HEK293 (cell line): ENCODE measurements around the gene ADIPOR2.

Experiments used
- CTCF ChIA-PET: fragments of 350-600 bp; formaldehyde crosslinking; extraction: SDS; loops from one replicate; lab custom pipeline; 2021; ENCODE audit warnings: antibody characterized with exemption; lab: Yijun Ruan, JAX
- POLR2A ChIA-PET: fragments of 300-600 bp; formaldehyde crosslinking; extraction: SDS; loops from one replicate; lab custom pipeline; 2020; ENCODE audit warnings: antibody characterized with exemption, inconsistent platforms; lab: Yijun Ruan, JAX
- H3K27ac ChIP-seq: fragments of 200-500 bp; sonication (Bioruptor generic); 2 replicates; pipeline ENCODE4 v1.5.1; 2014; ENCODE audit warnings: low read depth, low read length, control low read depth, inconsistent platforms; ENCODE audit errors: extremely low read depth
- H3K36me3 ChIP-seq, 2 experiments: fragments of 200-500 bp in 1 of 2; sonication (Bioruptor generic) in 1 of 2; 1 replicate in 1 of 2; 2 replicates in 1 of 2; pipeline ENCODE4 v1.5.1; 2014 to 2017; ENCODE audit warnings: inconsistent platforms in 2 of 2, low read length in 2 of 2; ENCODE audit not compliant: control insufficient read depth in 2 of 2, insufficient read depth in 1 of 2
- H3K4me1 ChIP-seq: fragments of 200-500 bp; sonication (Bioruptor generic); 2 replicates; pipeline ENCODE4 v1.5.1; 2014; ENCODE audit warnings: mild to moderate bottlenecking, low read length, inconsistent platforms; ENCODE audit not compliant: control insufficient read depth, insufficient read depth
- H3K4me3 ChIP-seq: 2 replicates; pipeline ENCODE4 v1.5.1; 2011; ENCODE audit warnings: low read depth, mild to moderate bottlenecking, control low read depth, low read length, moderate library complexity
- H3K9me3 ChIP-seq: fragments of 200-500 bp; sonication (Bioruptor generic); 2 replicates; pipeline ENCODE4 v1.5.1; 2014; ENCODE audit warnings: low read depth, low read length, inconsistent platforms; ENCODE audit not compliant: control insufficient read depth, insufficient read depth
- KLF9 ChIP-seq: fragments of 450-650 bp; formaldehyde crosslinking; IDR thresholded peaks from 2 replicates; pipeline ENCODE4 v1.5.1; 2016; ENCODE audit warnings: missing biosample characterization, missing genetic modification characterization, low read depth
- MYNN ChIP-seq: fragments of 450-650 bp; formaldehyde crosslinking; IDR thresholded peaks from 2 replicates; pipeline ENCODE4 v1.5.1; 2016; ENCODE audit warnings: missing biosample characterization, missing genetic modification characterization, borderline replicate concordance
- MZF1 ChIP-seq: fragments of 450-650 bp; formaldehyde crosslinking; IDR thresholded peaks from 2 replicates; pipeline ENCODE4 v1.5.1; 2017; ENCODE audit warnings: missing biosample characterization, missing genetic modification characterization, borderline replicate concordance
- ZBTB17 ChIP-seq: fragments of 450-650 bp; formaldehyde crosslinking; IDR thresholded peaks from 2 replicates; pipeline ENCODE4 v1.5.1; 2016; ENCODE audit warnings: missing biosample characterization, missing genetic modification characterization
- ZBTB21 ChIP-seq: fragments of 450-650 bp; formaldehyde crosslinking; IDR thresholded peaks from 2 replicates; pipeline ENCODE4 v1.5.1; 2017; ENCODE audit warnings: missing biosample characterization, missing genetic modification characterization
- ZFP69B ChIP-seq: fragments of 450-650 bp; formaldehyde crosslinking; IDR thresholded peaks from 2 replicates; pipeline ENCODE4 v1.5.1; 2016; ENCODE audit warnings: missing biosample characterization, missing genetic modification characterization
- ZNF132 ChIP-seq: fragments of 450-650 bp; formaldehyde crosslinking; IDR thresholded peaks from 2 replicates; pipeline ENCODE4 v1.5.1; 2017; ENCODE audit warnings: missing biosample characterization, missing genetic modification characterization, borderline replicate concordance
- ZNF138 ChIP-seq: fragments of 450-650 bp; formaldehyde crosslinking; IDR thresholded peaks from 2 replicates; pipeline ENCODE4 v1.5.1; 2016; ENCODE audit warnings: missing biosample characterization, missing genetic modification characterization, borderline replicate concordance
- ZNF19 ChIP-seq: fragments of 450-650 bp; formaldehyde crosslinking; IDR thresholded peaks from 2 replicates; pipeline ENCODE4; 2016; ENCODE audit warnings: missing biosample characterization, missing genetic modification characterization, low read depth
- ZNF211 ChIP-seq: fragments of 450-650 bp; formaldehyde crosslinking; IDR thresholded peaks from 2 replicates; pipeline ENCODE4 v1.5.1; 2016; ENCODE audit warnings: low read depth, missing biosample characterization, missing genetic modification characterization
- ZNF292 ChIP-seq: fragments of 450-650 bp; formaldehyde crosslinking; IDR thresholded peaks from 2 replicates; pipeline ENCODE4 v1.5.1; 2016; ENCODE audit warnings: low read depth, missing biosample characterization, missing genetic modification characterization, borderline replicate concordance
- ZNF354C ChIP-seq: fragments of 450-650 bp; formaldehyde crosslinking; IDR thresholded peaks from 2 replicates; pipeline ENCODE4 v1.5.1; 2016; ENCODE audit warnings: missing biosample characterization, missing genetic modification characterization, low read depth, borderline replicate concordance
- ZNF501 ChIP-seq: fragments of 450-650 bp; formaldehyde crosslinking; IDR thresholded peaks from 2 replicates; pipeline ENCODE4 v1.5.1; 2016; ENCODE audit warnings: missing biosample characterization, missing genetic modification characterization
- ZNF510 ChIP-seq: fragments of 450-650 bp; formaldehyde crosslinking; IDR thresholded peaks from 2 replicates; pipeline ENCODE4 v1.5.1; 2018; ENCODE audit warnings: mild to moderate bottlenecking, missing genetic modification characterization, missing biosample characterization; ENCODE audit not compliant: insufficient replicate concordance
- ZNF555 ChIP-seq: fragments of 450-650 bp; formaldehyde crosslinking; conservative IDR thresholded peaks from 2 replicates; pipeline ENCODE4 v1.5.1; 2017; ENCODE audit warnings: missing biosample characterization, mild to moderate bottlenecking, missing genetic modification characterization, inconsistent platforms
- ZNF561 ChIP-seq: fragments of 450-650 bp; IDR thresholded peaks from 2 replicates; pipeline ENCODE4 v1.5.1; 2018; ENCODE audit warnings: missing biosample characterization, missing genetic modification characterization, borderline replicate concordance
- ZNF571 ChIP-seq: fragments of 450-650 bp; formaldehyde crosslinking; IDR thresholded peaks from 2 replicates; pipeline ENCODE4 v1.5.0; 2017; ENCODE audit warnings: missing biosample characterization, missing genetic modification characterization
- ZNF610 ChIP-seq: fragments of 450-650 bp; formaldehyde crosslinking; IDR thresholded peaks from 2 replicates; pipeline ENCODE4 v1.5.1; 2016; ENCODE audit warnings: missing biosample characterization, missing genetic modification characterization, borderline replicate concordance
- ZNF843 ChIP-seq: fragments of 450-650 bp; formaldehyde crosslinking; IDR thresholded peaks from 2 replicates; pipeline ENCODE4 v1.5.1; 2016; ENCODE audit warnings: missing biosample characterization, missing genetic modification characterization
- TF ChIP-seq, protein P1 (sequence below): fragments of 450-650 bp; formaldehyde crosslinking; IDR thresholded peaks from 2 replicates; pipeline ENCODE4 v1.5.1; 2017; ENCODE audit warnings: missing biosample characterization, missing genetic modification characterization
- TF ChIP-seq, protein P2 (sequence below): fragments of 450-650 bp; formaldehyde crosslinking; optimal IDR thresholded peaks from 2 replicates; pipeline ENCODE3; 2016; ENCODE audit warnings: missing biosample characterization, mild to moderate bottlenecking, missing genetic modification characterization
- TF ChIP-seq, protein P3 (sequence below): fragments of 450-650 bp; formaldehyde crosslinking; IDR thresholded peaks from 2 replicates; pipeline ENCODE4 v1.5.1; 2017; ENCODE audit warnings: missing biosample characterization, mild to moderate bottlenecking, missing genetic modification characterization, moderate library complexity
- TF ChIP-seq, protein P4 (sequence below): fragments of 450-650 bp; formaldehyde crosslinking; IDR thresholded peaks from 2 replicates; pipeline ENCODE4 v1.5.1; 2016; ENCODE audit warnings: missing biosample characterization, missing genetic modification characterization, low read depth
- TF ChIP-seq, protein P5 (sequence below): fragments of 450-650 bp; formaldehyde crosslinking; IDR thresholded peaks from 2 replicates; pipeline ENCODE4 v1.5.1; 2017; ENCODE audit warnings: missing biosample characterization, missing genetic modification characterization
- TF ChIP-seq, protein P6 (sequence below): fragments of 450-650 bp; formaldehyde crosslinking; IDR thresholded peaks from 2 replicates; pipeline ENCODE4 v1.5.1; 2016; ENCODE audit warnings: missing biosample characterization, missing genetic modification characterization

The ADIPOR2 gene

DNA sequence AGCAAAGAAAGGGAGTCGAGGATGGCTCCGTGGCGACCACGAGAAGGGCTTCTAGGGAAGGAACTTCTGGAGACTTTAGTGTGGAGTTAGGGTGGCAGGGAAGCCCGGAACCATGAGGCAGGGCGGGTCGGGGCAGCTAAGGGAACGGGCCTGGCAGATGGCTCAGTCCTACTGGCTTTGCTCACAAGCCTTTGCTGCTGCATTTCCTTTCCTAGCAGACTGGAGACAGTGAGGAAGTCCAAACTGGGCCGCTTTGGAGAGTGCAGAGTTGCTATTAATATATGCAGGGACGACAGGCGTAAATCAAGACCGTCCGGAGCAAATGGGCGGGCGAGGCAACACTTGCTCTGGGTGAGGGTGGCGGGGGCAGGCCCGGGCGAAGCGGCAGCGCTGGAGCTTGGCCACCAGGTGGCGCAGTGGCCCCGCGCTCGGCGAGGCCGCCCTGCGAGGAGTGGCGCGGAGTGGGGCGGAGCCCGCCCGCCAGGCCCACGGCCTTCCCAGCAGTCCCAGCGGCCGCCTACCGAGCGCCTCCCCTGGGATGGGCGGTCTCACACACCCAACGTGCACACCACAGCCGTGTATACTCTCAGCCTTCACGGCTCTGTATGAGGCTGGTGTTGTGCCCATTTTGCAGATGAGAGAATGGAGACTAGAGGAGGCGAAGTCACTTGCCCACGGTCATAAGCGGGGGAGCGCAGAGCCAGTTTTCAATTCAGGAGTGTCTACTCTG is 105.1 kb downstream of the ADIPOR2 start (continued):
- TF ChIP-seq, protein P1, sequence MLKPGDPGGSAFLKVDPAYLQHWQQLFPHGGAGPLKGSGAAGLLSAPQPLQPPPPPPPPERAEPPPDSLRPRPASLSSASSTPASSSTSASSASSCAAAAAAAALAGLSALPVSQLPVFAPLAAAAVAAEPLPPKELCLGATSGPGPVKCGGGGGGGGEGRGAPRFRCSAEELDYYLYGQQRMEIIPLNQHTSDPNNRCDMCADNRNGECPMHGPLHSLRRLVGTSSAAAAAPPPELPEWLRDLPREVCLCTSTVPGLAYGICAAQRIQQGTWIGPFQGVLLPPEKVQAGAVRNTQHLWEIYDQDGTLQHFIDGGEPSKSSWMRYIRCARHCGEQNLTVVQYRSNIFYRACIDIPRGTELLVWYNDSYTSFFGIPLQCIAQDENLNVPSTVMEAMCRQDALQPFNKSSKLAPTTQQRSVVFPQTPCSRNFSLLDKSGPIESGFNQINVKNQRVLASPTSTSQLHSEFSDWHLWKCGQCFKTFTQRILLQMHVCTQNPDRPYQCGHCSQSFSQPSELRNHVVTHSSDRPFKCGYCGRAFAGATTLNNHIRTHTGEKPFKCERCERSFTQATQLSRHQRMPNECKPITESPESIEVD (tag by site-specific recombination): no peak
- TF ChIP-seq ZNF292 (tag by site-specific recombination) (no peak), ZNF843 (no peak), ZNF571 (tag by site-specific recombination) (no peak), ZNF561 (tag by site-specific recombination) (no peak), KLF9 (peak; percentile 58), ZNF132 (no peak), ZNF610 (tag by site-specific recombination) (no peak), ZNF19 (tag by site-specific recombination) (no peak), ZNF510 (tag by site-specific recombination) (no peak), ZBTB21 (tag by site-specific recombination) (no peak), ZNF354C (tag by site-specific recombination) (no peak)
- TF ChIP-seq, protein P2, sequence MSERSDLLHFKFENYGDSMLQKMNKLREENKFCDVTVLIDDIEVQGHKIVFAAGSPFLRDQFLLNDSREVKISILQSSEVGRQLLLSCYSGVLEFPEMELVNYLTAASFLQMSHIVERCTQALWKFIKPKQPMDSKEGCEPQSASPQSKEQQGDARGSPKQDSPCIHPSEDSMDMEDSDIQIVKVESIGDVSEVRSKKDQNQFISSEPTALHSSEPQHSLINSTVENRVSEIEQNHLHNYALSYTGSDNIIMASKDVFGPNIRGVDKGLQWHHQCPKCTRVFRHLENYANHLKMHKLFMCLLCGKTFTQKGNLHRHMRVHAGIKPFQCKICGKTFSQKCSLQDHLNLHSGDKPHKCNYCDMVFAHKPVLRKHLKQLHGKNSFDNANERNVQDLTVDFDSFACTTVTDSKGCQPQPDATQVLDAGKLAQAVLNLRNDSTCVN (tag by site-specific recombination): peak; percentile 19
- TF ChIP-seq, protein P3, sequence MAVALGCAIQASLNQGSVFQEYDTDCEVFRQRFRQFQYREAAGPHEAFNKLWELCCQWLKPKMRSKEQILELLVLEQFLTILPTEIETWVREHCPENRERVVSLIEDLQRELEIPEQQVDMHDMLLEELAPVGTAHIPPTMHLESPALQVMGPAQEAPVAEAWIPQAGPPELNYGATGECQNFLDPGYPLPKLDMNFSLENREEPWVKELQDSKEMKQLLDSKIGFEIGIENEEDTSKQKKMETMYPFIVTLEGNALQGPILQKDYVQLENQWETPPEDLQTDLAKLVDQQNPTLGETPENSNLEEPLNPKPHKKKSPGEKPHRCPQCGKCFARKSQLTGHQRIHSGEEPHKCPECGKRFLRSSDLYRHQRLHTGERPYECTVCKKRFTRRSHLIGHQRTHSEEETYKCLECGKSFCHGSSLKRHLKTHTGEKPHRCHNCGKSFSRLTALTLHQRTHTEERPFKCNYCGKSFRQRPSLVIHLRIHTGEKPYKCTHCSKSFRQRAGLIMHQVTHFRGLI (tag by site-specific recombination): peak; percentile 22; the same call in 1 of the 2 replicates
- TF ChIP-seq, protein P4, sequence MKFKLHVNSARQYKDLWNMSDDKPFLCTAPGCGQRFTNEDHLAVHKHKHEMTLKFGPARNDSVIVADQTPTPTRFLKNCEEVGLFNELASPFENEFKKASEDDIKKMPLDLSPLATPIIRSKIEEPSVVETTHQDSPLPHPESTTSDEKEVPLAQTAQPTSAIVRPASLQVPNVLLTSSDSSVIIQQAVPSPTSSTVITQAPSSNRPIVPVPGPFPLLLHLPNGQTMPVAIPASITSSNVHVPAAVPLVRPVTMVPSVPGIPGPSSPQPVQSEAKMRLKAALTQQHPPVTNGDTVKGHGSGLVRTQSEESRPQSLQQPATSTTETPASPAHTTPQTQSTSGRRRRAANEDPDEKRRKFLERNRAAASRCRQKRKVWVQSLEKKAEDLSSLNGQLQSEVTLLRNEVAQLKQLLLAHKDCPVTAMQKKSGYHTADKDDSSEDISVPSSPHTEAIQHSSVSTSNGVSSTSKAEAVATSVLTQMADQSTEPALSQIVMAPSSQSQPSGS: no peak
- TF ChIP-seq, protein P5, sequence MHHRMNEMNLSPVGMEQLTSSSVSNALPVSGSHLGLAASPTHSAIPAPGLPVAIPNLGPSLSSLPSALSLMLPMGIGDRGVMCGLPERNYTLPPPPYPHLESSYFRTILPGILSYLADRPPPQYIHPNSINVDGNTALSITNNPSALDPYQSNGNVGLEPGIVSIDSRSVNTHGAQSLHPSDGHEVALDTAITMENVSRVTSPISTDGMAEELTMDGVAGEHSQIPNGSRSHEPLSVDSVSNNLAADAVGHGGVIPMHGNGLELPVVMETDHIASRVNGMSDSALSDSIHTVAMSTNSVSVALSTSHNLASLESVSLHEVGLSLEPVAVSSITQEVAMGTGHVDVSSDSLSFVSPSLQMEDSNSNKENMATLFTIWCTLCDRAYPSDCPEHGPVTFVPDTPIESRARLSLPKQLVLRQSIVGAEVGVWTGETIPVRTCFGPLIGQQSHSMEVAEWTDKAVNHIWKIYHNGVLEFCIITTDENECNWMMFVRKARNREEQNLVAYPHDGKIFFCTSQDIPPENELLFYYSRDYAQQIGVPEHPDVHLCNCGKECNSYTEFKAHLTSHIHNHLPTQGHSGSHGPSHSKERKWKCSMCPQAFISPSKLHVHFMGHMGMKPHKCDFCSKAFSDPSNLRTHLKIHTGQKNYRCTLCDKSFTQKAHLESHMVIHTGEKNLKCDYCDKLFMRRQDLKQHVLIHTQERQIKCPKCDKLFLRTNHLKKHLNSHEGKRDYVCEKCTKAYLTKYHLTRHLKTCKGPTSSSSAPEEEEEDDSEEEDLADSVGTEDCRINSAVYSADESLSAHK (tag by site-specific recombination): no peak

DNA sequence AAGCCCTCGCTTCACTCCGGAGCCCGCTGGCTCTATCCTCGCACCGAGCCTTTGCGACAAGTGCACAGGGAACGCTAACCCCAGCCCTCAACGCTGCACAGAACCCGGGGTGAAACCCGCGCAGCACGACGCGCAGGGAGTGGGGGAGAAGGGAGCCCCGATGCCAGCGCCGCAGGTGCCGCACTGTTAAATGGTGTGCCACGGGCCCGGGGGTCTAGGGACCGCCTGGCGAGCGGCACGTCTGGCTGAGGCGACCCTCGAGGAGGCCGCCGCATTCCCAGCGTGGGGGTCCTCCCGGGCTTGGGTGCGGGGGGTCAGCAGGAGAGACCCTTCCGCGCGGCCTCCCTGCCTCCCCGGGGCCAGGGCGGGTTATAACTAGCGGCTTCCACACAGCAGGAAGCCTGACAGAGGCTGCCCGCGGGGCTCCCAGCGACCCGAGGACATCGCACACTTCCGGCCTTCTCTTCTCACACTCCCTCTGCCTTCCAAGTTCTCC is 105.7 kb downstream of the ADIPOR2 start:
- H3K4me1 ChIP-seq: no peaks in the 10 kb centered on the region; the same call in 1 of the 2 replicates
- H3K36me3 ChIP-seq: no peaks in the 10 kb centered on the region
- H3K9me3 ChIP-seq: no peaks in the 10 kb centered on the region
- POLR2A ChIA-PET: interaction anchor here (1.0 to 1.7 kb wide), 2 partner anchors 135 to 144 kb away, joined by 4 to 6 read pairs; no protein-coding TSS in a partner anchor
- CTCF ChIA-PET: interaction anchor here (1.2 to 9.4 kb wide), 3 partner anchors 144 to 203 kb away, joined by 3 to 259 read pairs (median 53); no protein-coding TSS in a partner anchor
- peak overlapping the region; percentile 22 for H3K4me3 ChIP-seq
- no peak overlapping the region for H3K27ac ChIP-seq
- TF ChIP-seq, protein P6, sequence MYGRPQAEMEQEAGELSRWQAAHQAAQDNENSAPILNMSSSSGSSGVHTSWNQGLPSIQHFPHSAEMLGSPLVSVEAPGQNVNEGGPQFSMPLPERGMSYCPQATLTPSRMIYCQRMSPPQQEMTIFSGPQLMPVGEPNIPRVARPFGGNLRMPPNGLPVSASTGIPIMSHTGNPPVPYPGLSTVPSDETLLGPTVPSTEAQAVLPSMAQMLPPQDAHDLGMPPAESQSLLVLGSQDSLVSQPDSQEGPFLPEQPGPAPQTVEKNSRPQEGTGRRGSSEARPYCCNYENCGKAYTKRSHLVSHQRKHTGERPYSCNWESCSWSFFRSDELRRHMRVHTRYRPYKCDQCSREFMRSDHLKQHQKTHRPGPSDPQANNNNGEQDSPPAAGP (tag by site-specific recombination): no peak
- TF ChIP-seq MYNN (tag by site-specific recombination) (no peak), ZBTB17 (tag by site-specific recombination) (no peak), MZF1 (tag by site-specific recombination) (no peak), ZNF211 (tag by site-specific recombination) (no peak), ZNF501 (tag by site-specific recombination) (no peak), ZNF138 (no peak), ZNF19 (tag by site-specific recombination) (no peak), ZFP69B (no peak), ZNF555 (no peak)
